ENCODE data around the gene ZNF548.

- TF ChIP-seq CTCF (IDR thresholded peaks at IDR 0.05) (no peak), POLR2A (IDR thresholded peaks at IDR 0.05) (no peak), POLR2AphosphoS5 (IDR thresholded peaks at IDR 0.05) (no peak), EP300 (IDR thresholded peaks at IDR 0.05; ENCODE audit: low read depth) (no peak)
These were observed 29.8 kb downstream of the ZNF548 start for GRCh38 chr19:57419439-57419838.
